Measurements from ENCODE around the gene TMEM145.

TMEM145 gene

GRCh38 chr19:42311657-42312056 is 1.5 kb upstream of the TMEM145 start:
- Histone ChIP-seq H2AFZ (ENCODE audit: low read depth, low read length) (no peak overlapping the region), H3K27ac (ENCODE audit: low read length) (no peak overlapping the region), H3K4me3 (ENCODE audit: low read length) (no peak overlapping the region), H3K4me2 (ENCODE audit: low read length) (no peak overlapping the region), H3K79me2 (ENCODE audit: low read length) (no peaks in the 10 kb centered on the region), H3K36me3 (replicated peaks; ENCODE audit: low read depth, low read length) (no peaks in the 10 kb centered on the region), H4K20me1 (ENCODE audit: insufficient read depth, low read length) (no peaks in the 10 kb centered on the region), H3K4me1 (ENCODE audit: low read length) (peaks cover 15% of the 10 kb centered on the region), H3K9ac (ENCODE audit: low read length) (no peak overlapping the region), H3K27me3 (ENCODE audit: low read depth, low read length) (no peaks in the 10 kb centered on the region), H3K9me3 (ENCODE audit: insufficient read depth, low read length) (no peaks in the 10 kb centered on the region)
- TF ChIP-seq EZH2phosphoT487 (IDR thresholded peaks at IDR 0.05; ENCODE audit: low read depth): no peak
- TF ChIP-seq, protein P1, sequence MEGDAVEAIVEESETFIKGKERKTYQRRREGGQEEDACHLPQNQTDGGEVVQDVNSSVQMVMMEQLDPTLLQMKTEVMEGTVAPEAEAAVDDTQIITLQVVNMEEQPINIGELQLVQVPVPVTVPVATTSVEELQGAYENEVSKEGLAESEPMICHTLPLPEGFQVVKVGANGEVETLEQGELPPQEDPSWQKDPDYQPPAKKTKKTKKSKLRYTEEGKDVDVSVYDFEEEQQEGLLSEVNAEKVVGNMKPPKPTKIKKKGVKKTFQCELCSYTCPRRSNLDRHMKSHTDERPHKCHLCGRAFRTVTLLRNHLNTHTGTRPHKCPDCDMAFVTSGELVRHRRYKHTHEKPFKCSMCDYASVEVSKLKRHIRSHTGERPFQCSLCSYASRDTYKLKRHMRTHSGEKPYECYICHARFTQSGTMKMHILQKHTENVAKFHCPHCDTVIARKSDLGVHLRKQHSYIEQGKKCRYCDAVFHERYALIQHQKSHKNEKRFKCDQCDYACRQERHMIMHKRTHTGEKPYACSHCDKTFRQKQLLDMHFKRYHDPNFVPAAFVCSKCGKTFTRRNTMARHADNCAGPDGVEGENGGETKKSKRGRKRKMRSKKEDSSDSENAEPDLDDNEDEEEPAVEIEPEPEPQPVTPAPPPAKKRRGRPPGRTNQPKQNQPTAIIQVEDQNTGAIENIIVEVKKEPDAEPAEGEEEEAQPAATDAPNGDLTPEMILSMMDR (IDR thresholded peaks at IDR 0.05; ENCODE audit: low read depth, low read length): peak; percentile 19

- Histone ChIP-seq H3K4me3 (ENCODE audit: low read length) (peak overlapping the region; percentile 86), H3K4me2 (ENCODE audit: low read length) (peak overlapping the region; percentile 78), H3K4me1 (ENCODE audit: low read length) (peaks cover 22% of the 10 kb centered on the region), H3K9me3 (ENCODE audit: insufficient read depth, low read length) (no peaks in the 10 kb centered on the region), H3K36me3 (replicated peaks; ENCODE audit: low read depth, low read length) (no peaks in the 10 kb centered on the region), H3K27ac (ENCODE audit: low read length) (no peak overlapping the region), H3K27me3 (ENCODE audit: low read depth, low read length) (no peaks in the 10 kb centered on the region), H3K79me2 (ENCODE audit: low read length) (no peaks in the 10 kb centered on the region), H2AFZ (ENCODE audit: low read depth, low read length) (no peak overlapping the region), H4K20me1 (ENCODE audit: insufficient read depth, low read length) (no peaks in the 10 kb centered on the region), H3K9ac (ENCODE audit: low read length) (no peak overlapping the region)
- TF ChIP-seq EZH2phosphoT487 (IDR thresholded peaks at IDR 0.05; ENCODE audit: low read depth): no peak
- TF ChIP-seq, protein P1 (IDR thresholded peaks at IDR 0.05; ENCODE audit: low read depth, low read length): no peak
Measured at GRCh38 chr19:42312370-42312769, 739 bp upstream of the TMEM145 start.

DNA sequence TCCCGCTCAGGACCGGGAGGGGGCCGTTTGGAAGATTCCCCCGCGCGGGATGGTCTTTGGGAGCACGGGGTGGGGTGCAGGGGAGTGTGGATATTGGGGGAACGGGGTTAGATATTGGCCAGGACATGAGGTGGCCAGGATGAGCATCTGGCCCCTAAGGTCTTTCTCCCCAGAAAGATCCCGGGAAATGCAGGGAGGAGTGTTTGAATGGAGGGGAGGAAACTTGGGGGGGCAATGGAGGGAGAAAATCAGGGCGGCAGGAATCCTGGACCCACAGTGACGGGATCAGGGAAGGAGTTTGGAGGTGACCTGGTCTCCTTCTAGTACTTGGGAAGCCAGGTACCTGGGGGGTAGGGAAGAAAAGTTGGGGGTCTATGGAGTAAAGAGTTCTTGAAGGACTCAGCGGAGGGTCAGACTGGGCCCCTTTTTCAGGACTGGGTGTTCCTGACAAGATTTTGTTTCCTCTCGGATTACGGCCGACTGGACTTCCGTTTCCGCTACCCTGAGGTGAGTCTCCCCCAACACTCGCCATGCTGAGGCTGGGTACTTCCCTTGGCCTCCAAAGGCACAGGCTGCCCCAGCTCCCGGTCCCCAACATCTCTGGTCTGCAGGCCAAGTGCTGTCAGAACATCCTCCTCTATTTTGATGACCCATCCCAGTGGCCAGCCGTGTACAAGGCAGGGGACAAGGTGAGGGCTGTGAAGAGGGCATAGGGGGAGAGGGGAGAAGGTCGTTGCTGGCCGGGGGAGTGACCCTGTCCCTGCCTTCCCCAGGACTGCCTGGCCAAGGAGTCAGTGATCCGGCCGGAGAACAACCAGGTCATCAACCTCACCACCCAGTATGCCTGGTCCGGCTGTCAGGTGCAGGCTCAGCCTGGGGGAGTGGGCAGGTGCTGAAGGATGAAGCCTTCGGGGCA is 989 bp downstream of the TMEM145 start:
- Histone ChIP-seq H3K9ac (ENCODE audit: low read length) (peak overlapping the region; percentile 57), H4K20me1 (ENCODE audit: insufficient read depth, low read length) (no peaks in the 10 kb centered on the region), H3K4me2 (ENCODE audit: low read length) (peak overlapping the region; percentile 78), H2AFZ (ENCODE audit: low read depth, low read length) (no peak overlapping the region), H3K9me3 (ENCODE audit: insufficient read depth, low read length) (no peaks in the 10 kb centered on the region), H3K27ac (ENCODE audit: low read length) (no peak overlapping the region), H3K27me3 (ENCODE audit: low read depth, low read length) (no peaks in the 10 kb centered on the region), H3K36me3 (replicated peaks; ENCODE audit: low read depth, low read length) (no peaks in the 10 kb centered on the region), H3K79me2 (ENCODE audit: low read length) (no peaks in the 10 kb centered on the region), H3K4me1 (ENCODE audit: low read length) (peaks cover 25% of the 10 kb centered on the region), H3K4me3 (ENCODE audit: low read length) (peak overlapping the region; percentile 86)
- TF ChIP-seq, protein P1 (IDR thresholded peaks at IDR 0.05; ENCODE audit: low read depth, low read length): no peak
- no peak for TF ChIP-seq EZH2phosphoT487 (IDR thresholded peaks at IDR 0.05; ENCODE audit: low read depth)

DNA sequence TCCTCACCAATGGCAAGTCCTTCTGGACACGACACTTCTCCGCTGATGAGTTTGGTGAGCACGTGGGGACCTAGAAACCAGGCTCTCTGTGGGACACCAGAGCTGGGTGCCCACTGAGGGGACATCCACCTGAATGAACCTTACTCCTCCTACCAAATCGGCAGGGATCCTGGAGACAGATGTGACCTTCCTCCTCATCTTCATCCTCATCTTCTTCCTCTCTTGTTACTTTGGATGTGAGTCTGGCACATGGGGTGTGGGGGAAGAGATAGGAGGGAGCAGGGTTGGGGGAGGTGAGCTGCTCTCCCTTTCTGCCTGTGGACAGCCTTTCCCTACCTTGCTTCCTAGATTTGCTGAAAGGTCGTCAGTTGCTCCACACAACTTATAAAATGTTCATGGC is 1.9 kb downstream of the TMEM145 start:
- no peaks in the 10 kb centered on the region for H4K20me1 ChIP-seq (ENCODE audit: insufficient read depth, low read length)
- H3K27me3 ChIP-seq (ENCODE audit: low read depth, low read length): no peaks in the 10 kb centered on the region
- H3K9ac ChIP-seq (ENCODE audit: low read length): no peak overlapping the region
- no peak for TF ChIP-seq EZH2phosphoT487 (IDR thresholded peaks at IDR 0.05; ENCODE audit: low read depth)
- TF ChIP-seq, protein P1 (IDR thresholded peaks at IDR 0.05; ENCODE audit: low read depth, low read length): no peak
- H3K79me2 ChIP-seq (ENCODE audit: low read length): no peaks in the 10 kb centered on the region
- H3K4me1 ChIP-seq (ENCODE audit: low read length): peaks cover 25% of the 10 kb centered on the region
- H3K4me2 ChIP-seq (ENCODE audit: low read length): no peak overlapping the region
- no peak overlapping the region for H3K4me3 ChIP-seq (ENCODE audit: low read length)
- no peak overlapping the region for H3K27ac ChIP-seq (ENCODE audit: low read length)
- H2AFZ ChIP-seq (ENCODE audit: low read depth, low read length): no peak overlapping the region
- no peaks in the 10 kb centered on the region for H3K36me3 ChIP-seq (replicated peaks; ENCODE audit: low read depth, low read length)
- no peaks in the 10 kb centered on the region for H3K9me3 ChIP-seq (ENCODE audit: insufficient read depth, low read length)

Data from OCI-LY3 (cell line).